Right lobe of liver (tissue), 6 donors: ENCODE measurements around the gene TNIK. TPM values are rescaled to one million over a fixed set of nuclear protein-coding genes. Genes with fewer than 3 reads are reported as not detected.

ENCODE experiments used
- ATAC-seq, 4 donors: fragments of 200-7000 bp; cut with Tn5 transposase; one replicate each; pipeline ENCODE4 v1.9.1; 2020; ENCODE audit warnings: mild to moderate bottlenecking in 4 of 4, moderate library complexity in 4 of 4
- DNase-seq, 3 donors: peaks; one replicate each; pipeline ENCODE4 v3.0.0-alpha.2; 2020
- H3K27ac ChIP-seq, 3 donors: fragments of 200-600 bp; one replicate each; pipeline ENCODE4 v1.8.0; 2022
- H3K27me3 ChIP-seq, 2 donors: fragments of 200-600 bp; one replicate each; pipeline ENCODE4 v1.8.0; 2022
- H3K36me3 ChIP-seq, 4 donors: fragments of 200-600 bp; sonication (generic) in 1 of 4; one replicate each; pipeline versions ENCODE4 v1.5.1 to v1.8.0; 2017 to 2022; ENCODE audit warnings: control low read depth in 1 of 4
- H3K4me1 ChIP-seq, 4 donors: fragments of 200-600 bp; sonication (generic) in 1 of 4; one replicate each; pipeline versions ENCODE4 v1.5.1 to v1.8.0; 2017 to 2022; ENCODE audit warnings: control low read depth in 1 of 4
- H3K4me3 ChIP-seq, 3 donors: fragments of 200-600 bp; one replicate each; pipeline ENCODE4 v1.8.0; 2022
- H3K9me3 ChIP-seq, 4 donors: fragments of 200-600 bp; sonication (generic) in 1 of 4; one replicate each; pipeline versions ENCODE4 v1.5.1 to v1.8.0; 2017 to 2022; ENCODE audit warnings: control low read depth in 1 of 4
- CTCF ChIP-seq, 4 donors: fragments of 200-600 bp in 3 of 4; fragments of 450-650 bp in 1 of 4; IDR thresholded peaks; one replicate each; pipeline versions ENCODE4 v1.5.1 to v1.8.0; 2016 to 2022; ENCODE audit warnings: antibody characterized with exemption in 4 of 4, mild to moderate bottlenecking in 2 of 4
- POLR2A ChIP-seq: fragments of 450-650 bp; IDR thresholded peaks from one replicate; pipeline ENCODE4 v1.6.1; 2017; ENCODE audit warnings: antibody characterized with exemption, mild to moderate bottlenecking
- WGBS: methylation state at CpG from one replicate; pipeline ENCODE4 v1.1.6; 2018; ENCODE audit warnings: low coverage, low lambda C conversion rate; ENCODE audit not compliant: insufficient coverage; ENCODE audit errors: missing lambda C conversion rate; 5-methylcytosine and 5-hydroxymethylcytosine counted together
- intact Hi-C, 2 donors: fragments of 100-400 bp; cut with DNase I; formaldehyde crosslinking; loops; one replicate each; pipeline versions ENCODE4 v1.11.2 to v1.14.1; 2022
- total RNA-seq, 6 experiments: library from RNA; depleted of rRNA in 2 of 6; stranded (reverse); fragments of >200 nt in 2 of 6; fragmentation: NEBNext Ultra II Directional in 3 of 6; extraction: Animal tissue kit (Norgen Biotek cat#: 25700) in 3 of 6; gene quantifications; one replicate each; pipeline versions ENCODE4 v1.1.0 to v1.2.4, GENCODE V29; 2016 to 2023
- donor health status: DM: no; HTN: yes; CAD: no.
- donor health status: DM: no; HTN: no; CAD: no.
- donor health status: DM: no; HTN: no; CAD: no.
- donor health status: DM: no; HTN: yes; CAD: no.
- donor health status: DM: no; HTN: yes; CAD: no.

Gene TNIK
- total RNA-seq, 6 experiments from 2014 or later: 5.2 to 8.0 (median 6.8) TPM

- TF ChIP-seq CTCF (IDR thresholded peaks at IDR 0.05) (no peak), POLR2A (no peak)
- DNase-seq (no peak), ATAC-seq (no peak)
- Histone ChIP-seq H3K27ac (no peak overlapping the region), H3K4me3 (no peak overlapping the region), H3K27me3 (no peaks in the 10 kb centered on the region), H3K9me3 (no peaks in the 10 kb centered on the region), H3K4me1 (no peaks in the 10 kb centered on the region), H3K36me3 (peaks cover 0 to 3% (median 0%) of the 10 kb centered on the region in 4 donors)
- WGBS: 94% methylated on average over 2 of the region's 2 CpGs
- intact Hi-C loops: no loop called here
Measured at GRCh38 chr3:171101982-171102641, 358.1 kb downstream of the TNIK start.

- ATAC-seq (no peak), DNase-seq (no peak)
- Histone ChIP-seq H3K9me3 (no peaks in the 10 kb centered on the region), H3K36me3 (peaks cover 0 to 3% (median 0%) of the 10 kb centered on the region in 4 donors), H3K27ac (no peak overlapping the region), H3K4me3 (no peak overlapping the region), H3K27me3 (no peaks in the 10 kb centered on the region), H3K4me1 (no peaks in the 10 kb centered on the region)
- 80% methylated on average over 1 of the region's 1 CpG for WGBS
- intact Hi-C loops: no loop called here
- TF ChIP-seq POLR2A (no peak), CTCF (IDR thresholded peaks at IDR 0.05) (no peak)
Measured at GRCh38 chr3:171099911-171100310, 360.3 kb downstream of the TNIK start.

- peaks cover 0 to 33% (median 16%) of the 10 kb centered on the region in 4 donors for H3K4me1 ChIP-seq
- TF ChIP-seq POLR2A (no peak), CTCF (IDR thresholded peaks at IDR 0.05) (no peak)
- H3K36me3 ChIP-seq: no peaks in the 10 kb centered on the region
- H3K27me3 ChIP-seq: no peaks in the 10 kb centered on the region
- H3K9me3 ChIP-seq: no peaks in the 10 kb centered on the region
- intact Hi-C loops: no loop called here
- DNase-seq (no peak), ATAC-seq (no peak)
- no peak overlapping the region for H3K27ac ChIP-seq
- WGBS: 88% methylated on average over 1 of the region's 1 CpG
- no peak overlapping the region for H3K4me3 ChIP-seq
Measured at GRCh38 chr3:171095063-171095462, 365.1 kb downstream of the TNIK start.

- H3K9me3 ChIP-seq: no peaks in the 10 kb centered on the region
- intact Hi-C loops: no loop called here
- TF ChIP-seq CTCF (IDR thresholded peaks at IDR 0.05) (no peak), POLR2A (no peak)
- H3K27me3 ChIP-seq: no peaks in the 10 kb centered on the region
- no peaks in the 10 kb centered on the region for H3K36me3 ChIP-seq
- ATAC-seq (peak in 3 of 4 donors; percentile 51 to 71 (median 62)), DNase-seq (peak in 2 of 3 donors; percentile 52 to 60)
- no peak overlapping the region for H3K4me3 ChIP-seq
- peaks cover 0 to 39% (median 20%) of the 10 kb centered on the region in 4 donors for H3K4me1 ChIP-seq
- H3K27ac ChIP-seq: peak overlapping the region in 1 of 3 donors; percentile 20
- WGBS: 100% methylated on average over 1 of the region's 3 CpGs
Measured at GRCh38 chr3:171094411-171094810, 365.8 kb downstream of the TNIK start.
